HUES6 (cell line): ENCODE measurements around the gene CPE.

Source experiments
- H3K27ac ChIP-seq: 2 replicates; pipeline ENCODE4 v1.7.0; 2013; ENCODE audit warnings: low read depth, mild to moderate bottlenecking, low read length, inconsistent platforms
- H3K27me3 ChIP-seq: 2 replicates; pipeline ENCODE4 v1.6.1; 2013; ENCODE audit warnings: low read length; ENCODE audit not compliant: control insufficient read depth, insufficient read depth
- H3K36me3 ChIP-seq: 2 replicates; pipeline ENCODE4 v1.6.1; 2013; ENCODE audit warnings: low read length; ENCODE audit not compliant: control insufficient read depth, insufficient read depth
- H3K4me1 ChIP-seq: 2 replicates; pipeline ENCODE4 v1.6.1; 2013; ENCODE audit warnings: low read length; ENCODE audit not compliant: control insufficient read depth, insufficient read depth
- H3K4me3 ChIP-seq: 2 replicates; pipeline ENCODE4 v1.5.1; 2013; ENCODE audit warnings: low read depth, low read length
- H3K9ac ChIP-seq: one replicate; pipeline ENCODE4 v1.6.1; 2013; ENCODE audit warnings: mild to moderate bottlenecking, low read length
- H3K9me3 ChIP-seq: 2 replicates; pipeline ENCODE4 v1.6.1; 2013; ENCODE audit warnings: low read depth, low read length; ENCODE audit not compliant: control insufficient read depth, insufficient read depth

Gene CPE

GRCh38 chr4:165404696-165405095, 25.9 kb downstream of the CPE start:
- H3K9me3 ChIP-seq: no peaks in the 10 kb centered on the region
- no peak overlapping the region for H3K4me3 ChIP-seq
- H3K36me3 ChIP-seq: no peaks in the 10 kb centered on the region
- no peak overlapping the region for H3K27ac ChIP-seq
- H3K4me1 ChIP-seq: no peaks in the 10 kb centered on the region
- no peaks in the 10 kb centered on the region for H3K27me3 ChIP-seq
- no peak overlapping the region for H3K9ac ChIP-seq

GRCh38 chr4:165410214-165410613, 31.4 kb downstream of the CPE start:
- Histone ChIP-seq H3K27ac (no peak overlapping the region), H3K27me3 (no peaks in the 10 kb centered on the region), H3K9me3 (no peaks in the 10 kb centered on the region), H3K9ac (no peak overlapping the region), H3K36me3 (no peaks in the 10 kb centered on the region), H3K4me1 (no peaks in the 10 kb centered on the region), H3K4me3 (no peak overlapping the region)

- Histone ChIP-seq H3K9me3 (no peaks in the 10 kb centered on the region), H3K9ac (no peak overlapping the region), H3K4me1 (no peaks in the 10 kb centered on the region), H3K4me3 (no peak overlapping the region), H3K27me3 (no peaks in the 10 kb centered on the region), H3K36me3 (no peaks in the 10 kb centered on the region), H3K27ac (no peak overlapping the region)
Observed at GRCh38 chr4:165415910-165416309, 37.1 kb downstream of the CPE start.

GRCh38 chr4:165418073-165418472, 39.3 kb downstream of the CPE start:
- Histone ChIP-seq H3K9me3 (no peaks in the 10 kb centered on the region), H3K4me3 (no peak overlapping the region), H3K27me3 (no peaks in the 10 kb centered on the region), H3K4me1 (no peaks in the 10 kb centered on the region), H3K9ac (no peak overlapping the region), H3K27ac (no peak overlapping the region), H3K36me3 (no peaks in the 10 kb centered on the region)

DNA sequence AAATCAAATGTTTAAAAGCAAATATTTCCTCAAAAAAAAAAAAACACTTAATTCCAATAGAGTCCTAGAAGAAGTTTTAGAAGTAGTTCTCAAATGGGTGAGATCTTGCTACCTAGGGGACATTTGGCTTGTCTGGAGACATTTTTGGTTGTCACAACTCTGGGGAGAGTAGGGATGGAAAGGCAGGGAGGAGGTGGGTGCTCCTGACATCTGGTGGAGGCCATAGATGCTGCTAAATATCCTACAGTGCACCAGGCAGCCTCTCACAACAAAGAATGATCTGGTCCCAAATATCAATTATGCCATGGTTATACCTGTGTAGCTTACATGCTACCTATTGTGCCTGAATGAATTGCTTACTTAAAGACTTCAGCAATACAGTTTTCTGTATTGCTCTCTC, 46.8 kb downstream of the CPE start:
- Histone ChIP-seq H3K4me3 (no peak overlapping the region), H3K27ac (no peak overlapping the region), H3K9me3 (peaks cover 15% of the 10 kb centered on the region), H3K4me1 (no peaks in the 10 kb centered on the region), H3K36me3 (no peaks in the 10 kb centered on the region), H3K27me3 (no peaks in the 10 kb centered on the region), H3K9ac (no peak overlapping the region)

- Histone ChIP-seq H3K9ac (no peak overlapping the region), H3K27ac (no peak overlapping the region), H3K4me3 (no peak overlapping the region), H3K9me3 (peaks cover 15% of the 10 kb centered on the region), H3K27me3 (no peaks in the 10 kb centered on the region), H3K4me1 (no peaks in the 10 kb centered on the region), H3K36me3 (no peaks in the 10 kb centered on the region)
Observed at GRCh38 chr4:165426331-165426730, 47.5 kb downstream of the CPE start.

DNA sequence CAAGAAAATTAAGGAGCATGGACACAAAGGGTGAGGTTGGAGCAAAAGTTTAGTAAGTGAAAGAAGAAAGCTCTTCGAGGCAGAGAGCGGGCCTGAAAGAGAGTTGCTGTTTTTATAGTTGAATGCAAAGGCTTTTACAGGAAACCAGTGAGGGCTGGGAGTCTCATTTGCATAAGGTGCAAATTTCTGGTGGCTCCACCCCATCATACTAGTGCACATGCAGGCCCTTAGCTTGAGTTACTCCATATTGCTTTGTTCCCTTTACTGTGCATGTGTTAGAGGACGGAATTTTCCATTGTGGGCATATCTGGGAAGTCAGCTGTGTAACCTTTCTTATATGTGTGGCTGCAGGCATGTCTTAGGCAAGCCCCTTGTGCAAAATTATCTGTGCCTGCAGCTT, 48.0 kb downstream of the CPE start:
- Histone ChIP-seq H3K27me3 (no peaks in the 10 kb centered on the region), H3K9me3 (peaks cover 15% of the 10 kb centered on the region), H3K4me3 (no peak overlapping the region), H3K9ac (no peak overlapping the region), H3K36me3 (no peaks in the 10 kb centered on the region), H3K4me1 (no peaks in the 10 kb centered on the region), H3K27ac (no peak overlapping the region)

GRCh38 chr4:165428957-165429356, 50.1 kb downstream of the CPE start:
- no peak overlapping the region for H3K4me3 ChIP-seq
- H3K4me1 ChIP-seq: peaks cover 7% of the 10 kb centered on the region; the same call in 1 of the 2 replicates
- peaks cover 15% of the 10 kb centered on the region for H3K9me3 ChIP-seq
- H3K27me3 ChIP-seq: no peaks in the 10 kb centered on the region
- no peak overlapping the region for H3K9ac ChIP-seq
- H3K27ac ChIP-seq: no peak overlapping the region
- H3K36me3 ChIP-seq: no peaks in the 10 kb centered on the region

GRCh38 chr4:165433529-165433928, 54.7 kb downstream of the CPE start:
- no peak overlapping the region for H3K4me3 ChIP-seq
- no peaks in the 10 kb centered on the region for H3K27me3 ChIP-seq
- H3K36me3 ChIP-seq: no peaks in the 10 kb centered on the region
- no peak overlapping the region for H3K9ac ChIP-seq
- H3K4me1 ChIP-seq: peaks cover 7% of the 10 kb centered on the region; the same call in 1 of the 2 replicates
- no peak overlapping the region for H3K27ac ChIP-seq
- H3K9me3 ChIP-seq: peaks cover 8% of the 10 kb centered on the region; the same call in 1 of the 2 replicates

DNA sequence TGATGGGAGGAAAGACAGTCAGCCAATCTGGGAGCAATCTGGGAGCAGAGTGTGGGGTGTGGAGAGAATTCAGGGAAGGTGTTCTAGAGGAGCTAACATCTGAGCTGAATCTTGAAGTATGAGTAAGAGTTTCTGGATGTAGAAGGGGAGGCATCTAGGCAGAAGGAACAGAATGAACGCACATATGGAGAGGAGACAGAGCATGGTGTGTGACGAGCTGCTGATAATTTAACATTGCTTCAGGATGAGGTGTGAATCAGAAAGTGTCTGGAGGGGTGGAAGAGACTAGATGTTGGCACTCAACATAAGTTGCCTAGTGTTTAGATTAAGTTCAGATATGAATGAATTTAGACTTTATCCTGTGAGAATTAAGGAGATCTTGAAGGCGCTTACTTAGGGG, 58.9 kb downstream of the CPE start:
- Histone ChIP-seq H3K4me3 (no peak overlapping the region), H3K27ac (no peak overlapping the region), H3K27me3 (no peaks in the 10 kb centered on the region), H3K9me3 (0 out of 2 replicates have a peak, but pooled peaks cover 2% of the 10 kb centered on the region), H3K9ac (no peak overlapping the region), H3K36me3 (no peaks in the 10 kb centered on the region), H3K4me1 (peaks cover 31% of the 10 kb centered on the region)

- Histone ChIP-seq H3K27me3 (no peaks in the 10 kb centered on the region), H3K36me3 (no peaks in the 10 kb centered on the region), H3K9ac (no peak overlapping the region), H3K4me3 (no peak overlapping the region), H3K4me1 (peaks cover 24% of the 10 kb centered on the region), H3K9me3 (0 out of 2 replicates have a peak, but pooled peaks cover 2% of the 10 kb centered on the region), H3K27ac (no peak overlapping the region)
Observed at GRCh38 chr4:165439344-165439743, 60.5 kb downstream of the CPE start.

DNA sequence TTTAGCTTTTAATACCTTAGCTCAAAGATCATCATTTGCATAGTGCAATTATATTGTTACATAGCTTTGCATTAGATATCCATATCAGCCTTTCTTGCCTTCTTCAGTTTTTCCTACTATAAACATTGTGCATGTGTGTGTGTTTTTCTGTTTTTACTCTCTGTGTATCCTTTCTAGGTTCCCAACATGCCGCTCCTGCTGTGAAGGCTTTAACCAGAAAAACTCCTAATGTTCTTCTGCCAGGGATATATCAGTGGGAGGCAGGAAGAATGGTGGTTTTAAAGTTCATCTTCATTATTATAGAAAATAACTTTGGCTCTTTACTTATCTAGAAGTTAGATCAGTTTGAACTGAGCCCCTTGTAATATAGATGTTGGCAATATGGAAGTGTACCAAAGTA, 61.2 kb downstream of the CPE start:
- no peak overlapping the region for H3K9ac ChIP-seq
- peak overlapping the region; percentile 67; the same call in 1 of the 2 replicates for H3K27ac ChIP-seq
- peaks cover 24% of the 10 kb centered on the region for H3K4me1 ChIP-seq
- no peak overlapping the region; the same call in 1 of the 2 replicates for H3K4me3 ChIP-seq
- H3K36me3 ChIP-seq: no peaks in the 10 kb centered on the region
- 0 out of 2 replicates have a peak, but pooled peaks cover 2% of the 10 kb centered on the region for H3K9me3 ChIP-seq
- H3K27me3 ChIP-seq: no peaks in the 10 kb centered on the region
